Trophoblast cell (in vitro differentiated cells and primary cell): Measurements from ENCODE around the gene FSTL5.

Experiments
- DNase-seq, 2 donors: peaks; one replicate each; pipeline ENCODE4 v3.0.0-alpha.2; 2016
- H2AFZ ChIP-seq: 2 replicates; pipeline ENCODE4 v1.6.1; 2013; ENCODE audit warnings: low read length, moderate library complexity, mild to moderate bottlenecking; ENCODE audit not compliant: insufficient read depth, poor library complexity
- H2AK5ac ChIP-seq: 2 replicates; pipeline ENCODE4 v1.6.1; 2013; ENCODE audit warnings: mild to moderate bottlenecking, low read length
- H2BK120ac ChIP-seq: 2 replicates; pipeline ENCODE4 v1.6.1; 2013; ENCODE audit warnings: low read length, mild to moderate bottlenecking, moderate library complexity; ENCODE audit not compliant: insufficient read depth, poor library complexity
- H2BK12ac ChIP-seq: 2 replicates; pipeline ENCODE4 v1.6.1; 2013; ENCODE audit warnings: mild to moderate bottlenecking, low read length, moderate library complexity
- H2BK5ac ChIP-seq: 2 replicates; pipeline ENCODE4 v1.6.1; 2013; ENCODE audit warnings: low read length, low read depth, moderate library complexity, mild to moderate bottlenecking; ENCODE audit not compliant: poor library complexity
- H3K14ac ChIP-seq: 2 replicates; pipeline ENCODE4 v1.6.1; 2013; ENCODE audit warnings: mild to moderate bottlenecking, low read length
- H3K18ac ChIP-seq: 2 replicates; pipeline ENCODE4 v1.6.1; 2013; ENCODE audit warnings: mild to moderate bottlenecking, low read length
- H3K23ac ChIP-seq: 2 replicates; pipeline ENCODE4 v1.6.1; 2013; ENCODE audit warnings: low read length
- H3K27ac ChIP-seq: 2 replicates; pipeline ENCODE4 v1.5.1; 2013; ENCODE audit warnings: low read depth, mild to moderate bottlenecking, inconsistent platforms, low read length, moderate library complexity
- H3K27me3 ChIP-seq: 2 replicates; pipeline ENCODE4 v1.6.1; 2013; ENCODE audit warnings: inconsistent platforms, mild to moderate bottlenecking, low read length, moderate library complexity; ENCODE audit not compliant: insufficient read depth
- H3K36me3 ChIP-seq, 2 experiments: 1 replicate in 1 of 2; 2 replicates in 1 of 2; pipeline ENCODE4 v1.6.1; 2013; ENCODE audit warnings: low read length in 2 of 2, mild to moderate bottlenecking in 2 of 2, moderate library complexity in 1 of 2; ENCODE audit not compliant: insufficient read depth in 2 of 2, control insufficient read depth in 1 of 2
- H3K4ac ChIP-seq: 2 replicates; pipeline ENCODE4 v1.6.1; 2013; ENCODE audit warnings: low read depth, mild to moderate bottlenecking, low read length, moderate library complexity
- H3K4me1 ChIP-seq, 2 experiments: 1 replicate in 1 of 2; 2 replicates in 1 of 2; pipeline ENCODE4 v1.6.1; 2013; ENCODE audit warnings: low read length in 2 of 2, mild to moderate bottlenecking in 2 of 2, moderate library complexity in 1 of 2; ENCODE audit not compliant: insufficient read depth in 2 of 2, control insufficient read depth in 1 of 2
- H3K4me2 ChIP-seq: 2 replicates; pipeline ENCODE4 v1.6.1; 2013; ENCODE audit warnings: inconsistent platforms, mild to moderate bottlenecking, low read length, moderate library complexity
- H3K4me3 ChIP-seq: 2 replicates; pipeline ENCODE4 v1.5.1; 2013; ENCODE audit warnings: mild to moderate bottlenecking, low read depth, low read length, inconsistent platforms
- H3K79me1 ChIP-seq: one replicate; pipeline ENCODE4 v1.6.1; 2013; ENCODE audit warnings: low read length
- H3K79me2 ChIP-seq: 2 replicates; pipeline ENCODE4 v1.6.1; 2013; ENCODE audit warnings: low read length, mild to moderate bottlenecking; ENCODE audit not compliant: control insufficient read depth, insufficient read depth, poor library complexity
- H3K9ac ChIP-seq: 2 replicates; pipeline ENCODE4 v1.6.1; 2013; ENCODE audit warnings: mild to moderate bottlenecking, low read length
- H3K9me3 ChIP-seq: 2 replicates; pipeline ENCODE4 v1.6.1; 2013; ENCODE audit warnings: low read depth, mild to moderate bottlenecking, control low read depth, inconsistent platforms, low read length; ENCODE audit not compliant: insufficient read depth
- H4K12ac ChIP-seq: 2 replicates; pipeline ENCODE4 v1.6.1; 2013; ENCODE audit warnings: low read depth, mild to moderate bottlenecking, low read length, moderate library complexity
- H4K8ac ChIP-seq: 2 replicates; pipeline ENCODE4 v1.6.1; 2013; ENCODE audit warnings: low read depth, mild to moderate bottlenecking, low read length, moderate library complexity
- H4K91ac ChIP-seq: one replicate; pipeline ENCODE4 v1.6.1; 2013; ENCODE audit warnings: low read depth, mild to moderate bottlenecking, low read length, moderate library complexity
- WGBS: extraction: QIAGEN DNeasy Blood & Tissue Kit; methylation state at CpG from one replicate; pipeline ENCODE4 v1.1.7; 2013; ENCODE audit warnings: missing lambda C conversion rate; ENCODE audit not compliant: insufficient read length, insufficient coverage; ENCODE audit errors: extremely low coverage; 5-methylcytosine and 5-hydroxymethylcytosine counted together

Gene FSTL5

DNA sequence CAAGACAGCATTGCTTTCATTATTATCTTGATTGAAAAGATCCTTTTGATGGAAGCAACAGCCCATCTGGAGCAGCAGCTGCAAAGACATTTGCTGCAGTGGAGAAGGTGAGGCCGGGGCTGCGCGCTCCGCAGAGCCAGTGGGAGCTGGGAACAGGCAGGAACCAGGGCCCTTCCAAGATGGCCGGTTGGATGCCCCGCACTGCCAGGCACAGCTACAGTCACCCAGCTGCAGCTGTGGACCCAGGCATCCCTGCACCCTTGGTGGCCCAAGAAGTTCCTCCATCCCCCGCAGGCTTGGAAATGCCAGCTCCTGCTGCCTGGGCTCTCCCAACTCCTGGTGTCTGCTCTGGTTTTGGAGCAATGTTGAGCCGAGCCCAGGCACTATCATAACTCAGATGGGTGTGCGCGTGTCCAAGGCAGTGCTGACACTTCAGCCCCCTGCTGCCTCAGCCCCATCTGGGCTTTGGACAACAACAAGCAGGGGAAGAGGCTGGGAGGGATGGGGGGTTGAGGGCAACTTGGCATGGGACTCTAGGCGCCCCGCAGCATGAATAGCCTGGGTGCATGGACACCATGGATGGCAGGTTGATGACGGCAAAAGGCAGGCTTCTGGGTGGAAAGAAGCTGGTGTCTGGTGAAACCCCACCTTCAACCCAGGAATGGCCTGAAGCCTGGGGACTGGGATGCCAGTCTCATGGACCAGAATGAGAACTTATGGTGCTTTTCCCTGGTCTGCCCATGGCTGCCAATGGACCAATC is 371.8 kb downstream of the FSTL5 start:
- H2BK5ac ChIP-seq, result no peak overlapping the region
- H3K4ac ChIP-seq, result no peak overlapping the region
- H3K4me1 ChIP-seq, result no peaks in the 10 kb centered on the region
- no peak overlapping the region for H3K18ac ChIP-seq
- no peak overlapping the region for H3K9ac ChIP-seq
- no peak overlapping the region for H2BK12ac ChIP-seq
- no peak overlapping the region for H2AFZ ChIP-seq
- H3K23ac ChIP-seq, result no peak overlapping the region
- no peaks in the 10 kb centered on the region for H3K27me3 ChIP-seq
- H2BK120ac ChIP-seq, result no peak overlapping the region
- no peak overlapping the region for H4K8ac ChIP-seq
- no peak overlapping the region for H4K12ac ChIP-seq
- peaks cover 7% of the 10 kb centered on the region for H3K9me3 ChIP-seq
- no peaks in the 10 kb centered on the region for H3K36me3 ChIP-seq
- H3K79me1 ChIP-seq, result no peaks in the 10 kb centered on the region
- H3K27ac ChIP-seq, result no peak overlapping the region
- no peak overlapping the region for H3K4me2 ChIP-seq
- H3K79me2 ChIP-seq, result no peaks in the 10 kb centered on the region
- no peak for DNase-seq
- no peak overlapping the region for H3K14ac ChIP-seq
- WGBS, result no CpG with 5 or more reads among the region's 13 CpGs
- no peak overlapping the region for H4K91ac ChIP-seq
- H2AK5ac ChIP-seq, result no peak overlapping the region
- H3K4me3 ChIP-seq, result no peak overlapping the region

DNA sequence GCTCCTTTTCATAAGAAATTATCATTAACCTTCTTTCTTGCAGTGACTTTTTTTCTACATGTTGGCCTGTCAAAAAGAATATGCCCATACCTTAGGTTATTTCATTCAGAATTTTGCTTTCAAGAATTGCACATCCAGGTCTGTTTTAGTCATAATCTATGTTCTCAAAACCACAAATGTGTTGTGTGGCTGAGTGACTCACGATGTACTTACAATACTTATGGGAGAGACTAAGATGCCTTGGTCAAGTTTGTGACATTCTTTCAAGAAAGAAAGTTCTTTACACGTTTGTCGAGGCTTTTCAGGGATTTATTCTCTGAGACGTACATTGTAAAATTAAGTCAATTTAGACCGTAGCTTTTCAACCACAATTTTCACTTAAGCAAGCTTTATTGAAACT is 396.7 kb downstream of the FSTL5 start:
- DNase-seq, result no peak
- Histone ChIP-seq H2BK12ac (no peak overlapping the region), H2BK120ac (no peak overlapping the region), H3K23ac (no peak overlapping the region), H3K79me1 (no peaks in the 10 kb centered on the region), H3K9me3 (no peaks in the 10 kb centered on the region), H3K4me1 (no peaks in the 10 kb centered on the region), H2AK5ac (no peak overlapping the region), H3K79me2 (no peaks in the 10 kb centered on the region), H4K8ac (no peak overlapping the region), H3K18ac (no peak overlapping the region), H3K4me2 (no peak overlapping the region), H3K4ac (no peak overlapping the region), H3K9ac (no peak overlapping the region), H3K27me3 (no peaks in the 10 kb centered on the region), H2BK5ac (no peak overlapping the region), H3K14ac (no peak overlapping the region), H2AFZ (no peak overlapping the region), H3K36me3 (no peaks in the 10 kb centered on the region), H3K4me3 (no peak overlapping the region), H3K27ac (no peak overlapping the region), H4K91ac (no peak overlapping the region), H4K12ac (no peak overlapping the region)
- no CpG with 5 or more reads among the region's 5 CpGs for WGBS

DNA sequence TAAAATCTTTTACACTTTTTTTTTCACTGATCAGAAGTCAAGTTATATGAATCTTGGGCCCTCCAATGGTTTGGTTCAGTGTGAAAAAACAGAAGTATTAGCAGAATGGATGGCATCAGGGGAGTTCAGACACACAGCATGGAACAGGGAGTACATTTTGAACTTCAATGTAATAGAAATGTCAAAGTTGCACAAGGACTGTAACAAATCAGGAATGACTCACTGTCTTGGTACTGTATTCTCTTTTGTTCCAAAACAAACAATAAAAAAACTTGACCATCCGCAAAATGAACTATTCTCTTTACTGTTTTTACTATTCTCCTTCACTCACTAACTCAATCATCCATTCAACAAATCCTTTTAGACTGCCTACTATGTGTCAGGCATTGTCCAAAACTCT is 401.0 kb downstream of the FSTL5 start:
- Histone ChIP-seq H3K27ac (no peak overlapping the region), H3K4me2 (no peak overlapping the region), H3K9ac (no peak overlapping the region), H3K23ac (no peak overlapping the region), H4K12ac (no peak overlapping the region), H3K4me3 (no peak overlapping the region), H2BK12ac (no peak overlapping the region), H3K27me3 (no peaks in the 10 kb centered on the region), H2AK5ac (no peak overlapping the region), H3K14ac (no peak overlapping the region), H3K79me2 (no peaks in the 10 kb centered on the region), H3K9me3 (no peaks in the 10 kb centered on the region), H2BK120ac (no peak overlapping the region), H4K91ac (no peak overlapping the region), H3K4ac (no peak overlapping the region), H2AFZ (no peak overlapping the region), H2BK5ac (no peak overlapping the region), H4K8ac (no peak overlapping the region), H3K79me1 (no peaks in the 10 kb centered on the region), H3K4me1 (no peaks in the 10 kb centered on the region), H3K36me3 (no peaks in the 10 kb centered on the region), H3K18ac (no peak overlapping the region)
- WGBS, result no CpG with 5 or more reads among the region's 1 CpG
- no peak for DNase-seq

DNA sequence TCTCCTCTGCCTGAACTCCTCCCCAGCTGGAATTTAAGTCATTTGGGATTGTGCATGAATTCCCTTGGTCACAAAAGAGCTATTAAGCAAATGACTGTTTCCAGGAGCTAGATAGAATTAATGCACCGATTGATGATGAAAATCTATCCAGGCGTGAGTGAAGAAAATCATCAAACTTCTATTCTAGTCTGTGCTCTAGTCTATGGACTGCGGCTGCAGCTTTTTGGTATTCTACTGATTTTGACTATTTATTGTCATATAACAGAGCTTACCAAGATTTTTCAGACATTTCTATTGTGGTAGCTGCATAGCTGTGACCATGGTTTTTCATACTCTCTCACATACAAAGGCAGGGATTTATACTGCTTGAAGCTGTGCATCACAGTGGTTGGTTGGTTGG is 403.8 kb downstream of the FSTL5 start:
- Histone ChIP-seq H3K79me2 (no peaks in the 10 kb centered on the region), H3K27ac (no peak overlapping the region), H2BK5ac (no peak overlapping the region), H3K9ac (no peak overlapping the region), H3K27me3 (no peaks in the 10 kb centered on the region), H4K12ac (no peak overlapping the region), H3K4ac (no peak overlapping the region), H2BK12ac (no peak overlapping the region), H4K91ac (no peak overlapping the region), H3K14ac (no peak overlapping the region), H2AK5ac (no peak overlapping the region), H3K4me1 (no peaks in the 10 kb centered on the region), H2BK120ac (no peak overlapping the region), H3K36me3 (no peaks in the 10 kb centered on the region), H3K23ac (no peak overlapping the region), H2AFZ (no peak overlapping the region), H3K4me3 (no peak overlapping the region), H3K18ac (no peak overlapping the region), H3K79me1 (no peaks in the 10 kb centered on the region), H3K9me3 (no peaks in the 10 kb centered on the region), H3K4me2 (no peak overlapping the region), H4K8ac (no peak overlapping the region)
- WGBS, result no CpG with 5 or more reads among the region's 3 CpGs
- no peak for DNase-seq
